Stimulated activated effector memory CD8-positive, alpha-beta T cell treated with anti-CD3 and anti-CD28 coated beads, Interleukin-12 subunit alpha, Interleukin-12 subunit beta, amount 100 ng/mL, for 72 hours (primary cell): ENCODE results near the gene ACOT8.
"Not testable (repeated sequence)": the region's sequence is repeated elsewhere in the genome, so short reads cannot be mapped to it uniquely, and the experiment has no call there.

Experiments used
- ATAC-seq: fragments of 150-1000 bp; cut with Tn5 transposase; 2 replicates; pipeline ENCODE4 v1.10.0; 2021
- DNase-seq, 2 donors: peaks; one replicate each; pipeline ENCODE4 v3.0.0; 2021 to 2022; ENCODE audit warnings: low spot score in 2 of 2
- H3K27ac Mint-ChIP-seq: one replicate; pipeline ENCODE4 v1.8.0; 2022; ENCODE audit warnings: mild to moderate bottlenecking, mixed read lengths
- H3K36me3 Mint-ChIP-seq: one replicate; pipeline ENCODE4 v1.8.0; 2022; ENCODE audit warnings: mild to moderate bottlenecking, mixed read lengths
- H3K4me1 Mint-ChIP-seq: one replicate; pipeline ENCODE4 v1.8.0; 2022; ENCODE audit warnings: mixed read lengths
- H3K4me3 Mint-ChIP-seq: one replicate; pipeline ENCODE4 v1.8.0; 2022; ENCODE audit warnings: mild to moderate bottlenecking, mixed read lengths
- H3K9me3 Mint-ChIP-seq: one replicate; pipeline ENCODE4 v1.8.0; 2022; ENCODE audit warnings: mixed read lengths

The ACOT8 gene

DNA sequence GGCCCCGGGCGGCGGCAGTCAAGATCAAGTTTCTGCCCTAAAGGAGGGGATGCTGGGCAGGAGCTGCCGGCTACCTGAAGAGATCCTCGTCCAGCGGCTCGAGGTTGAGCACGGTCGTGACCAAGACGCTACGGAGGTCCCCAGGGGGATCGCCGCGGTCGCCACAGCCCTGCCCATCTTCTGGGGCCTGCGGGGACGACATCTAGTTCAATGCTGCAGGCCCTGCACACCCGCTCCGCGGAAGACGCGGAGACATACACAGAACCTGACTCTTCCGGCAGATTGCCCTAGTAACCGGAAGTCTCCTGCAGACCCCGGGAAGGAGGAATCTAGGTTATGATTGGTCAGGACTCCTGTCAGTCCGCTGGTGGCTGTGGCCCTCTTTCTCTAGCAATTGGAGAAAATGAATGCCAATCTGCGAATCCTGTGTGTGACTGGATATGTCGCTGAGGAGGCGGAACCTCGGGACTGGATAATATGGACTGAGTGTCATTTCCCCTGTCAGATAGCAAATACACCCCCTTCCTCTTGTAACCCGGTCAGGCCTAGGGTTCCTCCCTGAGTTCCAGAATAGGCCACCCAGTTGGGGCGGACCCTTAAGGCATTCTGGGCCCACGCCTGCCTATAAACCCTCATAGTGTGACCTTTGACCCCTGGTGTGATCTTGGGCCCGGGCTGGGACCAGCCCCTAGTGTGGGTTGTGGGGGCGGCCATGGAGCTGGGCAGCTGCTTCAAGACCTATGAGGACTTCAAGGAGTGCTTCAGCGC lies at the start of gene ACOT8, which contains the start of gene ZSWIM3:
ACOT8 (minus strand) TSS at position 279 of the 768 bp plus-strand sequence; CDS start at position 202, 77 bp downstream.
ZSWIM3 (plus strand) TSS at position 501 of the 768 bp plus-strand sequence; CDS start at position 713, 212 bp downstream.
- peak; percentile 83 to 94 for DNase-seq
- Mint-ChIP-seq H3K27ac (peak within 1 kb of the TSS; percentile 97), H3K36me3 (peaks cover 15% of the 10 kb centered on the region), H3K4me1 (peaks cover 36% of the 10 kb centered on the region), H3K9me3 (no peaks in the 10 kb centered on the region), H3K4me3 (peak within 1 kb of the TSS; percentile 98)
- ATAC-seq = peak; percentile 98

DNA sequence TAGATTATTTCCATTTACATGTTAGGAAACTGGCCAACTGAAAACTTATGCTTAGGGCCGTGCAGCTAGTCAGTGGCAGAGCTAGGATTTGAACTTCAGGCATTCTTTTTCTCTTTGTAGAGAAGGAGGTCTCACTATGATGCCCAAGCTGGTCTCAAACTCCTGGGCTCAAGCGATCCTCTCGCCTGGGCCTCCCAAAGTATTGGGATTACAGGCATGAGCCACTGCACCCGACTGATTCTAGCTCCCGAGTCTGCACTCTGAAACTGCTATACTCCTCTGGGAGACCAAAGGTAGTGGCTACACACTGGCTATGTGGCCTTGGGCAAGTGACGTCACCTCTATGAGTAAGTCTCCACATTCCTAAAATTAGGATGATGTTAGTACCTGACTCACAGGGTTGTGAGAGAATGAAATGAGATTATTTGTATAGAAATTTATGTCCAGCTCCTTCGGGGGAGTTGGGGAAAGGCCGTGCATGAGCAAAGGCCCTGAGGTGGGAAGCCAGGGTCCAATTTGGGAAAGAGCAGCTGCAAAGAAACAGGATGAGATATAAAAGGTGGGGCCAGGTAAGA lies 48.4 kb upstream of the ACOT8 start:
- DNase-seq (no peak), ATAC-seq (no peak)
- H3K36me3 Mint-ChIP-seq = peaks cover 5% of the 10 kb centered on the region
- H3K27ac Mint-ChIP-seq = no peak overlapping the region
- H3K4me1 Mint-ChIP-seq = peaks cover 4% of the 10 kb centered on the region
- H3K4me3 Mint-ChIP-seq = no peak overlapping the region
- peaks cover under 1% of the 10 kb centered on the region for H3K9me3 Mint-ChIP-seq

DNA sequence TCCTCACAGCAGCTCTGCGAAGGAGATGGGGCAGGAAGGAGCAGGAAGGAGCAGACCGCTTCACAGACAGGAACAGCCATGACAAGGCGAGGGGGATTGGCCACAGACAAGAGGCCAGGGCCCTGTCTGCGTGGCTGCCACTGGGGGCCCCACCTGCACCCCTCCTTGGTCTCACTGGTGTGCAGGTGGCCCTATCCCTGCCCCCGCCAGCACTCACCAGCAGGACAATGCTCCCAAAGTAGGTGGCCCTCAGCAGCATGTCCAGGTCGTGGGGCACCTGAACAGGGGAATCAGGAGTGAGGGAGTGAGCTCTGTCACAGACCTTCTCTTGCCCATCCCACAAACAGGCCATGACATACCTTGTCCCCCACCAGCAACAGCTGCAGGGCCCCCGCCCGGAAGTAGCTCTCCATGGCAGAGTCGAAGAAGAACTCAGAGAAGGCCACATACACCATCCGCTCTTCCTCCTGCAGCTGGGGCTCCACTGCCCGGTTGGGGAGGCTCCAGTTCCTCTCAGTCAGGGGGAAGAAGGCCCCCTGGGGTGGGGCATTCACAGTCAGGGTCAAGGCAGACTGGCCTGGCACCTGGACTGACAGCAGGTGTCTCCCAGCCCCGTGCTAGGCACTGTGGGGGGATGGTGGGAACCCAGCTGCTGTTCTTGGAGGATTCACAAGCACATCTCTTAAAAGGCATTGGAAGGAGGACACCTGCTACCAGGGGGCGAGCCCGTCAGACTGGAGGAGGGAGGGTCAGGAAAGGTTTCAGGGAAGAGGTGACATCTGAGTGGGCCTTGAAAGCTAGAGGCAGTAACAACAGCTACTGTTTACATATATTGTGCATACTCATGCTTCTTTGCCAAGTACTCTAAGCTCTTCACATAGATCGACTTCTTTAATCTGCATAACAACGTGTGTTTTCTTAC lies 47.7 kb upstream of the ACOT8 start:
- peaks cover 5% of the 10 kb centered on the region for H3K36me3 Mint-ChIP-seq
- H3K9me3 Mint-ChIP-seq = no peaks in the 10 kb centered on the region
- no peak for DNase-seq
- no peak overlapping the region for H3K4me3 Mint-ChIP-seq
- no peaks in the 10 kb centered on the region for H3K4me1 Mint-ChIP-seq
- ATAC-seq = peak; percentile 9
- peak overlapping the region; percentile 45 for H3K27ac Mint-ChIP-seq

DNA sequence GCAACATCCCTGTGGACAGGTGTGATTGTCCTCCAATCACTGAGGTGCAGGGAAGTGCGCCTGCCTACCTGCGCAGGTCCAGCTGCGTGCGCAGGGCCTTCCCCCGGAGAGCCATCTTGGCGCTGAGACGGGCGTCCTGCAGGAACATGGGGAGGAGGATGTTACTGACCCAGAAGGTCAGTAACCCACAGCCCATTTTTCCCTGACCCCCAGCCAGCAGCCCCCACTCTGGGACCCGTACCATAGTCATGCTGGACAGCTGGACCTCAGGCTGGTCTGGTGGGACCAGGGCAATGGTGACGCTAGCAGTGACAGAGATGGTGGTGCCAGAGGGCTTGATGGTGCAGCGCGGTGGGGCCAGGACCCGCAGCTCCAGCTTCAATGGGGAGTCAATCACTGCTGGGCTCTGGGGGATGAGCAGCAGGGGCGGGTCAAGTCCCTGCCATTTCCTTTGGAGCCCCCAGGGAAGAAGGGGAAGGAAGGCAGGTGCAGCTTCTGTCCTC lies 45.1 kb upstream of the ACOT8 start:
- no peaks in the 10 kb centered on the region for H3K4me1 Mint-ChIP-seq
- no peaks in the 10 kb centered on the region for H3K9me3 Mint-ChIP-seq
- no peak for ATAC-seq
- H3K27ac Mint-ChIP-seq = no peak overlapping the region
- no peak overlapping the region for H3K4me3 Mint-ChIP-seq
- DNase-seq = no peak
- H3K36me3 Mint-ChIP-seq = peaks cover 21% of the 10 kb centered on the region

DNA sequence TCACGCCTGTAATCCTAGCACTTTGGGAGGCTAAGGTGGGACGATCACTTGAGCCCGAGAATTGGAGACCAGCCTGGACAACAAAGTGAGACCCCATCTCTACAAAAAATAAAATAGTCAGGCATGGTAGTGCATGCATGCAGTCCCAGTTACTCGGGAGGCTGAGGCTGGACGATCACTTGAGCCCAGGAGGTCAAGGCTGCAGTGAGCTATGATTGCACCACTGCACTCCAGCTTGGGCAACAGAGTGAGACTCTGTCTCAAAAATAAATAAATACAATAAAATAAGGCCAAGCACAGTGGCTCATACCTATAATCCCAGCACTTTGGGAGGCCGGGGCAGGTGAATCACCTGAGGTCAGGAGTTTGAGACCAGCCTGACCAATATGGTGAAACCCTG lies 44.1 kb upstream of the ACOT8 start:
- ATAC-seq, H3K9me3 Mint-ChIP-seq, DNase-seq, H3K27ac Mint-ChIP-seq, H3K4me1 Mint-ChIP-seq, H3K4me3 Mint-ChIP-seq: not testable (repeated sequence)
- H3K36me3 Mint-ChIP-seq = peaks cover 31% of the 10 kb centered on the region

DNA sequence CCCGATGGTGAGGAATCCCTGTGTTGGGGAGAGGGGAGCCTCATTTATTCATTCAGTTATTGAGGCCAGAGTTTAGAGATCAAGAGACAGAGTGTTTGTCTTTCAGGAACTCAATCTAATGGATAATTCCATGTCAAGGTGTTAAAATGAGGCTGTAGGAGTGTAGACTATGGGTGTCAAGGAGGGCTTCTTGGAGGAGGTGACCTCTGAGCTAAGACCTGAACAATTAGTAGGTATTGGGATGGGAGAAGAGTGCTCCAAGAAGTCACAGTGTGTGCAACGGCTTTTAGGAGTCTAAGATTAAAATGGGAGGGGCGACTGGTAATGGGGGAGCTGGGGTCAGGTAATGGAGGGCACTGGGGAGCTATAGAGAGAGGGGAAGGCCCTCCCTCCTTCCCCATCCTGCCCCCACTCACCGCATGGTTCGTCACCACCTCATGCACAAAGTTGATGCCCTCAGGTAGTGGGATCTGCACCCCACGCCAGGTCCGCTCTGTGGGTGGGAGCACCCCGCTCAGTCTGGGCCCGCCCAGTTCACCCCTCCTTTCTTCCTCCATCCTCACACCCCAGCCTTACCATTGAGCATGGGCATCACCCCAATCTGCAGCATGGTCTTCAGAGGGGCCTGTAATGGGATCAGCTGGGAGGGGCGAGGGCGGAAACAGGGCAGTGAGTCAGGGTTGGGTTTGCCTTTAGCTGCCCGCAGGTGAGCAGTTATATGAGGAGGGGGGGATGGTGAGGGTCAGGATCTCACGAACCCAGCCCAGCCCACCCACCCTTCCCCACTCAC lies 42.0 kb upstream of the ACOT8 start:
- peak; percentile 32 for ATAC-seq
- no peaks in the 10 kb centered on the region for H3K9me3 Mint-ChIP-seq
- no peak for DNase-seq
- peaks cover 52% of the 10 kb centered on the region for H3K36me3 Mint-ChIP-seq
- H3K27ac Mint-ChIP-seq = peak overlapping the region; percentile 44
- peaks cover under 1% of the 10 kb centered on the region for H3K4me1 Mint-ChIP-seq
- H3K4me3 Mint-ChIP-seq = no peak overlapping the region

DNA sequence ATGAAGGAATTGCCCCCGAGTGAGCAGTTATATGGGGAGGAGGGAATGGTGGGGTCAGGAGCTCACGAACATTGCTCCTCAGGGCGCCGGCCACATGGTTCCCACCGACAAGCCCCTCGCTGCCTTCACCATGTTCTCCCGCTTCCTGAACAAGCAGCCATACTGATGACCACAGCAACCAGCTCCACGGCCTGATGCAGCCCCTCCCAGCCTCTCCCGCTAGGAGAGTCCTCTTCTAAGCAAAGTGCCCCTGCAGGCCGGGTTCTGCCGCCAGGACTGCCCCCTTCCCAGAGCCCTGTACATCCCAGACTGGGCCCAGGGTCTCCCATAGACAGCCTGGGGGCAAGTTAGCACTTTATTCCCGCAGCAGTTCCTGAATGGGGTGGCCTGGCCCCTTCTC lies 41.1 kb upstream of the ACOT8 start:
- Mint-ChIP-seq H3K4me1 (peaks cover 9% of the 10 kb centered on the region), H3K4me3 (no peak overlapping the region), H3K36me3 (peaks cover 59% of the 10 kb centered on the region), H3K27ac (no peak overlapping the region), H3K9me3 (no peaks in the 10 kb centered on the region)
- no peak for ATAC-seq
- no peak for DNase-seq

DNA sequence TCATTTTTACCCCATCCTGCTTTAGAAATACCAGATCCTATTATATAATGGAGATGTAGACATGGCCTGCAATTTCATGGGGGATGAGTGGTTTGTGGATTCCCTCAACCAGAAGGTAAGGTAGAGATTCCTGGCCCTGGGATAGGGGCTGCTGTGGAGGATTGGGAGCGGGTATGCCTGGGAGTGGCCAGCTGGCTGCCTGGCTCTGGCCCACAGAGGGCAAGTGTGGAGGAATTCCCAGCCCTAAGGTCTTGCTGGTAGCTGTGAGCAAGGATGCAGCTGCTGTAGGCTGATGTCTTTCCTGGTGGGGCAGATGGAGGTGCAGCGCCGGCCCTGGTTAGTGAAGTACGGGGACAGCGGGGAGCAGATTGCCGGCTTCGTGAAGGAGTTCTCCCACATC lies 40.5 kb upstream of the ACOT8 start:
- ATAC-seq (no peak), DNase-seq (no peak)
- no peaks in the 10 kb centered on the region for H3K9me3 Mint-ChIP-seq
- H3K36me3 Mint-ChIP-seq = peaks cover 62% of the 10 kb centered on the region
- H3K4me3 Mint-ChIP-seq = no peak overlapping the region
- H3K4me1 Mint-ChIP-seq = peaks cover 15% of the 10 kb centered on the region
- peak overlapping the region; percentile 52 for H3K27ac Mint-ChIP-seq

DNA sequence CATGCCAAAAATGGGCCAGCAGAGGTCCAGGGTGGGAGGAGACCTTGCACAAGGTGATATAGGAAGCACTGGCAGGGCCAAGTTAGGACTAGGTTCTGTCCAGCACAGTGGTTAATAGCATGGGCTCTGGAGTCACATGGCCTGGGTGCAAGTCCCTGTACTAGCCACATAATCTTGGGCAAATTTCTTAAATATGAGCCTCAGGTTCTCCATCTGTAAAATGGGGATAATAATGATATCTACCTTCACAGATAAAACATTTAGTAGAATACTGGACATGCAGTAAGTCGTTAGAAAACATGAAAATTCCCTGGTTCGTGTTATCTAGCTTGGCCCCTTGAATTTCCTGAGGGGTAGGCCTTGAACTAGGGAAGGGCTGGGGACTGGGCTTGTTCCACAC lies 40.1 kb upstream of the ACOT8 start:
- Mint-ChIP-seq H3K9me3 (no peaks in the 10 kb centered on the region), H3K36me3 (peaks cover 65% of the 10 kb centered on the region)

DNA sequence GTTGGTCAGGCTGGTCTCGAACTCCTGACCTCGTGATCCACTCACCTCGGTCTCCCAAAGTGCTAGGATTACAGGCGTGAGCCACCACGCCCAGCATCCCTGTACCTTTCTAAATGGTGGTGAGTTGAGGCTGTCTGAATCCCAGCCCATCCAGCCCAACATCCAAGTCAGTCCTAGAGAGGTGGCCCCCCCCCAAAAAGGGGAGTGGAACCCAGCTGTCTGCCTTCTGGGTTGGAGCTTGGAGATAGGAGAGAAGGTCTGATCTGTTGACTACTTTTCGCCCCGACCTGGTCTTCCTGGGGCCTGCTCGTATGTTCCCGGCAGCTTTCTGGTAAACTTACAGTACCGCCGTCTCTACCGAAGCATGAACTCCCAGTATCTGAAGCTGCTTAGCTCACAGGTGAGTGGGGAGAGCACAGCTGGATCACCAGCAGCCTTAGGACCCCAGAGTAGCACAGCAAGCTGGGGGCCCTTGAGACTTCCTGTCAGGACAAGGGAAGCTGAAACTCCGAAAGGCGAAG lies 39.5 kb upstream of the ACOT8 start:
- peaks cover 70% of the 10 kb centered on the region for H3K36me3 Mint-ChIP-seq
- no peak overlapping the region for H3K4me3 Mint-ChIP-seq
- no peak overlapping the region for H3K27ac Mint-ChIP-seq
- ATAC-seq (no peak), DNase-seq (no peak)
- H3K9me3 Mint-ChIP-seq = no peaks in the 10 kb centered on the region
- H3K4me1 Mint-ChIP-seq = peaks cover 25% of the 10 kb centered on the region

More for the DNA sequence above, 40.1 kb upstream of the ACOT8 start:
- DNase-seq = no peak
- ATAC-seq = no peak
- H3K4me3 Mint-ChIP-seq = no peak overlapping the region
- peak overlapping the region; percentile 52 for H3K27ac Mint-ChIP-seq
- H3K4me1 Mint-ChIP-seq = peaks cover 19% of the 10 kb centered on the region

DNA sequence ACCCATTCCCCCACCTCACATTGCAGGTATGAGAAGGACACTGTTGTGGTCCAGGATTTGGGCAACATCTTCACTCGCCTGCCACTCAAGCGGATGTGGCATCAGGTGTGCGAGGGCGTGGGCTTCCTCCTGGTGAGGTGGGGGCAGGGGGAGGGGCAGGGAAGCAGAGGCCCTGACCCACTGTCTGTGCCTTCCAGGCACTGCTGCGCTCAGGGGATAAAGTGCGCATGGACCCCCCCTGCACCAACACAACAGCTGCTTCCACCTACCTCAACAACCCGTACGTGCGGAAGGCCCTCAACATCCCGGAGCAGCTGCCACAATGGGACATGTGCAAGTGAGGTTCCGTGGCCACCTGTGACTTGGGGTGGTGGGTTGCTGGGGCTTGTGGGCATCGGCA lies 37.6 kb upstream of the ACOT8 start:
- Mint-ChIP-seq H3K4me3 (no peak overlapping the region), H3K4me1 (peaks cover 34% of the 10 kb centered on the region), H3K9me3 (no peaks in the 10 kb centered on the region), H3K36me3 (peaks cover 77% of the 10 kb centered on the region), H3K27ac (no peak overlapping the region)
- no peak for ATAC-seq
- DNase-seq = no peak

DNA sequence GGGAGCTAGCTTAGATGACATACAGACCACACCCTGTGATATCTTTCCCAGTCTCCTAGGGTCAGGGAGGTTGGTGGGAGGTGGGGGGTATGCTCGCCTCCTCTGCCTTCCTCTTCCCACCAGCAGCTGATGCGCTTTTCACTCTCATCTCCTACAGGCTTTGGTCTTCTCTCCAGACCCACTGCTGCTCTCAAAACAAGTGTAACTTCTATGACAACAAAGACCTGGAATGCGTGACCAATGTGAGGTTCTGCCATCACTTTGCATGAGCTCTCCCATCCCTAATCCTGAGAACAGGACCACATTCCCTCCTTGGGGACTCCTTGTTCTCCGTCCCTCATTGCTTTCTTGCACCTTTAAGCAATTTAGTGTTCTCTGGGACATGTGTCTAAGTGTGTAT lies 36.6 kb upstream of the ACOT8 start:
- DNase-seq (no peak), ATAC-seq (no peak)
- Mint-ChIP-seq H3K9me3 (no peaks in the 10 kb centered on the region), H3K4me1 (peaks cover 36% of the 10 kb centered on the region), H3K4me3 (peak overlapping the region; percentile 37), H3K27ac (peak overlapping the region; percentile 55), H3K36me3 (peaks cover 76% of the 10 kb centered on the region)

DNA sequence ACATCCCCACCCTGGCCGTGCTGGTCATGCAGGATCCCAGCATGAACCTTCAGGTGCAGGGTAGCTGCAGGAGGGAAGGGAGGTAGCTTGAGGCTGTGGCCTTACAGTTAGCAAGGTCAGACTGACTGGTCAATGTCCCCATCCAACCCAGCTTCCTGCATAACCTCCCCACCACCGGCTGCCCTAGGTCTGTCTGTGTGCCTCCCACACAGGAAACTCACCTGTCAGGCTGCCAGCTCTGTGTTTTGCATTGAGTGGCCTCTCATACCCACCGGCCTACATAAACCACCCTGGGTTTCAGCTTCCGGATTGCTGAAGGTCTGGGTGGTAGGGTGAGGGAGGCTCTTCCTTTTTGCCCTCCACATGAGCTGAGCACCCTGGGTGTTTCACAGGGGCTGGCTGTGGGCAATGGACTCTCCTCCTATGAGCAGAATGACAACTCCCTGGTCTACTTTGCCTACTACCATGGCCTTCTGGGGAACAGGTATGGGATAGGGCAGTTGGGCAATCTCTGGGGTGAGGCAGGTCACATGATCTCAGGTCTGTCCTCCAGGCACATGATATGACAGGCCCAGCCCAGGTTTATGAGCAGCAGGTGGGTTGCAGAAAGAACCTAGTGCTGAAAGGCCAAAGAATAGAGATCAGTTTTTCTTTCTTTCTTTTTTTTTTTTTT lies 35.8 kb upstream of the ACOT8 start:
- peak overlapping the region; percentile 94 for H3K27ac Mint-ChIP-seq
- H3K4me3 Mint-ChIP-seq = peak overlapping the region; percentile 89
- peak; percentile 75 for ATAC-seq
- peak; percentile 17 to 66 for DNase-seq
- peaks cover 68% of the 10 kb centered on the region for H3K36me3 Mint-ChIP-seq
- no peaks in the 10 kb centered on the region for H3K9me3 Mint-ChIP-seq
- H3K4me1 Mint-ChIP-seq = peaks cover 41% of the 10 kb centered on the region
